Liver (tissue), 5 donors: ENCODE results near the gene CENPU. TPM values are rescaled to one million over a fixed set of nuclear protein-coding genes. Genes with fewer than 3 reads are reported as not detected.

Source experiments
- HNF4A ChIP-seq, 2 donors: conservative IDR thresholded peaks; 2 replicates each; pipeline ENCODE4 v1.6.1; 2016; ENCODE audit warnings: antibody characterized with exemption in 2 of 2, mild to moderate bottlenecking in 2 of 2
- polyA plus RNA-seq, 2 donors: library from polyadenylated mRNA; stranded (reverse) in 1 of 2; unstranded in 1 of 2; fragments of 200-250 nt in 1 of 2; fragments of >200 nt in 1 of 2; fragmentation: Nextera tagmentation in 1 of 2; extraction: Ambion mirVana in 1 of 2; gene quantifications; one replicate each; pipeline versions ENCODE4 v1.2.1 to v1.2.3, GENCODE V29; 2013 to 2015
- total RNA-seq, 2 donors: library from RNA; depleted of rRNA; stranded (reverse); fragments of >200 nt; gene quantifications; one replicate each; pipeline ENCODE4 v1.2.3, GENCODE V29; 2014
- donor health status: healthy.
- donor health status: healthy.
- donor health status: healthy.

CENPU gene
- total and polyA plus RNA-seq, 4 donors = 1.2 to 22.0 (median 1.8) TPM

GRCh38 chr4:184644553-184645307 is 89.2 kb downstream of the CENPU start (continued):
- TF ChIP-seq HNF4A (conservative IDR thresholded peaks at IDR 0.05) = no peak

Other genes starting within 250 kb of the CENPU start
- gene CASP3, start 84.6 kb downstream of the CENPU start, total RNA-seq = 10 to 100 TPM; 13.2 to 30.1 TPM
- gene CASP3, start 84.6 kb downstream of the CENPU start, polyA plus RNA-seq = 10 to 100 TPM in 1 of 2 donors, 1 to 10 TPM in 1; 7.8 to 10.4 TPM
- 1 to 10 TPM; 5.9 to 7.3 TPM for gene PRIMPOL, start 84.4 kb downstream of the CENPU start, total RNA-seq
- 1 to 10 TPM; 2.2 to 5.0 TPM for gene PRIMPOL, start 84.4 kb downstream of the CENPU start, polyA plus RNA-seq
- gene ACSL1, start 91.9 kb upstream of the CENPU start, total RNA-seq = 1,000 to 10,000 TPM in 1 of 2 donors, 100 to 1,000 TPM in 1; 210 to 2,226 TPM
- 1,000 to 10,000 TPM in 1 of 2 donors, 100 to 1,000 TPM in 1; 704 to 1,052 TPM for gene ACSL1, start 91.9 kb upstream of the CENPU start, polyA plus RNA-seq